Loucy (cell line): Measurements from ENCODE around the gene CNTNAP2.

ENCODE experiments used
- H2AFZ ChIP-seq: fragments of 200-600 bp; sonication (generic); 2 replicates; pipeline ENCODE4 v1.6.0; 2016; ENCODE audit warnings: antibody characterized with exemption, mild to moderate bottlenecking, low read length, moderate library complexity
- H3F3A ChIP-seq: fragments of 200-600 bp; 2 replicates; pipeline ENCODE4 v1.6.0; 2016; ENCODE audit warnings: antibody characterized with exemption, low read depth, mild to moderate bottlenecking
- H3K27me3 ChIP-seq: fragments of 200-600 bp; sonication (generic); 2 replicates; pipeline ENCODE4 v1.6.1; 2014; ENCODE audit warnings: low read length, mild to moderate bottlenecking; ENCODE audit not compliant: insufficient read depth, poor library complexity, severe bottlenecking
- H3K36me3 ChIP-seq: fragments of 200-600 bp; sonication (generic); 2 replicates; pipeline ENCODE4 v1.6.1; 2016; ENCODE audit warnings: low read length; ENCODE audit not compliant: insufficient read depth
- H3K4me1 ChIP-seq: fragments of 200-600 bp; sonication (generic); 2 replicates; pipeline ENCODE4 v1.5.1; 2014; ENCODE audit warnings: low read length, mild to moderate bottlenecking; ENCODE audit not compliant: insufficient read depth, poor library complexity, severe bottlenecking
- H3K4me2 ChIP-seq: fragments of 200-600 bp; sonication (generic); 2 replicates; pipeline ENCODE4 v1.6.0; 2014; ENCODE audit warnings: antibody characterized with exemption, low read length, low read depth, mild to moderate bottlenecking; ENCODE audit not compliant: poor library complexity, severe bottlenecking
- H3K4me3 ChIP-seq: fragments of 200-600 bp; sonication (generic); 2 replicates; pipeline ENCODE4 v1.5.1; 2014; ENCODE audit warnings: low read length, mild to moderate bottlenecking, mixed read lengths; ENCODE audit not compliant: poor library complexity, severe bottlenecking
- H3K79me2 ChIP-seq: fragments of 200-600 bp; sonication (generic); 2 replicates; pipeline ENCODE4 v1.6.1; 2014; ENCODE audit warnings: low read length; ENCODE audit not compliant: insufficient read depth
- H3K9ac ChIP-seq: fragments of 200-600 bp; sonication (generic); 2 replicates; pipeline ENCODE4 v1.6.0; 2014; ENCODE audit warnings: mild to moderate bottlenecking, low read depth, low read length, moderate library complexity; ENCODE audit not compliant: poor library complexity, severe bottlenecking
- H3K9me2 ChIP-seq: fragments of 200-600 bp; sonication (generic); replicated peaks from 2 replicates; pipeline ENCODE4 v1.6.1; 2016; ENCODE audit warnings: low read depth, low read length, mixed read lengths
- H3K9me3 ChIP-seq: fragments of 200-600 bp; sonication (generic); 2 replicates; pipeline ENCODE4 v1.6.1; 2014; ENCODE audit warnings: mild to moderate bottlenecking, antibody characterized with exemption, low read length, low read depth; ENCODE audit not compliant: insufficient read depth
- H4K20me1 ChIP-seq: fragments of 200-600 bp; sonication (generic); 2 replicates; pipeline ENCODE4 v1.6.0; 2014; ENCODE audit warnings: antibody characterized with exemption, low read length, mild to moderate bottlenecking; ENCODE audit not compliant: insufficient read depth, poor library complexity, severe bottlenecking
- CTCF ChIP-seq: fragments of 200-600 bp; sonication (generic); conservative IDR thresholded peaks from 2 replicates; pipeline ENCODE4 v1.5.1; 2014; ENCODE audit warnings: mild to moderate bottlenecking, antibody characterized with exemption, low read length
- EZH2phosphoT487 ChIP-seq: fragments of 200-600 bp; IDR thresholded peaks from 2 replicates; pipeline ENCODE4 v1.6.1; 2018; ENCODE audit warnings: antibody characterized with exemption, mild to moderate bottlenecking, moderate library complexity, borderline replicate concordance

The CNTNAP2 gene

GRCh38 chr7:146636581-146636980, 520.0 kb downstream of the CNTNAP2 start:
- Histone ChIP-seq H3K9me2 (no peaks in the 10 kb centered on the region), H2AFZ (no peak overlapping the region), H3K9me3 (no peaks in the 10 kb centered on the region; the same call in 1 of the 2 replicates), H3K79me2 (no peaks in the 10 kb centered on the region), H3F3A (no peaks in the 10 kb centered on the region), H3K27me3 (no peaks in the 10 kb centered on the region), H3K4me1 (no peaks in the 10 kb centered on the region), H3K4me3 (no peak overlapping the region), H3K4me2 (no peak overlapping the region), H4K20me1 (no peaks in the 10 kb centered on the region), H3K36me3 (no peaks in the 10 kb centered on the region), H3K9ac (no peak overlapping the region)
- TF ChIP-seq CTCF (no peak), EZH2phosphoT487 (no peak)

- H3K4me2 ChIP-seq, result no peak overlapping the region
- H3K9me3 ChIP-seq, result no peaks in the 10 kb centered on the region; the same call in 1 of the 2 replicates
- no peaks in the 10 kb centered on the region for H4K20me1 ChIP-seq
- H3K9ac ChIP-seq, result no peak overlapping the region
- H3K79me2 ChIP-seq, result no peaks in the 10 kb centered on the region
- no peaks in the 10 kb centered on the region for H3F3A ChIP-seq
- no peak overlapping the region for H3K4me3 ChIP-seq
- no peaks in the 10 kb centered on the region for H3K36me3 ChIP-seq
- H3K9me2 ChIP-seq, result no peaks in the 10 kb centered on the region
- H3K27me3 ChIP-seq, result no peaks in the 10 kb centered on the region
- H2AFZ ChIP-seq, result no peak overlapping the region
- H3K4me1 ChIP-seq, result no peaks in the 10 kb centered on the region
- TF ChIP-seq EZH2phosphoT487 (no peak), CTCF (no peak)
Measured at GRCh38 chr7:146639291-146639690, 522.7 kb downstream of the CNTNAP2 start.

GRCh38 chr7:146641491-146641890, 524.9 kb downstream of the CNTNAP2 start:
- H3K79me2 ChIP-seq, result no peaks in the 10 kb centered on the region
- H3K4me3 ChIP-seq, result no peak overlapping the region
- H3K4me1 ChIP-seq, result no peaks in the 10 kb centered on the region
- no peaks in the 10 kb centered on the region for H3F3A ChIP-seq
- H3K36me3 ChIP-seq, result no peaks in the 10 kb centered on the region
- no peaks in the 10 kb centered on the region for H4K20me1 ChIP-seq
- H3K4me2 ChIP-seq, result no peak overlapping the region
- H3K9me2 ChIP-seq, result no peaks in the 10 kb centered on the region
- H3K9me3 ChIP-seq, result peaks cover 3% of the 10 kb centered on the region; the same call in 1 of the 2 replicates
- no peak overlapping the region for H3K9ac ChIP-seq
- no peaks in the 10 kb centered on the region for H3K27me3 ChIP-seq
- TF ChIP-seq EZH2phosphoT487 (no peak), CTCF (no peak)
- no peak overlapping the region for H2AFZ ChIP-seq
